ENCODE data around the gene SYT14.

DNA sequence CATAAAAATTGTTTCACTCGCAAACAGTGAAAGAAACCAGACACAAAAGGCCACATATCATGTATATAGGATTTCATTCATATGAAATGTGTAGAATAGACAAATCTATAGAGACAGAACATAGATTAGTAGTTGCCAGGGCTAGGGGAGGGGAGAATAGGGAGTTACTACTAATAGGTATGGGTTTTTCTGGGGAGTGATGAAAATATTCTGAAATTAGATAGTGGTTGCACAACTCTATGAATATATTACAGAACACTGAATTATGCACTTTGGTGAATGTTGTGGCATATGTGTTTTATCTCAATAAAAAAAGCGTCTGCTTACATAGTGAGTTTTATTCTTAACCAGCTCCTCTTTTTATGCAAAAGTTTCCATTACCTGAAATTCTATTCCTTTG lies 21.6 kb downstream of the SYT14 start:
- TF ChIP-seq EZH2 (IDR thresholded peaks at IDR 0.05; ENCODE audit: borderline replicate concordance, insufficient read depth, low read length, poor library complexity, severe bottlenecking) (no peak), TAF1 (IDR thresholded peaks at IDR 0.05; ENCODE audit: low read depth) (no peak)
- TF ChIP-seq, protein P1, sequence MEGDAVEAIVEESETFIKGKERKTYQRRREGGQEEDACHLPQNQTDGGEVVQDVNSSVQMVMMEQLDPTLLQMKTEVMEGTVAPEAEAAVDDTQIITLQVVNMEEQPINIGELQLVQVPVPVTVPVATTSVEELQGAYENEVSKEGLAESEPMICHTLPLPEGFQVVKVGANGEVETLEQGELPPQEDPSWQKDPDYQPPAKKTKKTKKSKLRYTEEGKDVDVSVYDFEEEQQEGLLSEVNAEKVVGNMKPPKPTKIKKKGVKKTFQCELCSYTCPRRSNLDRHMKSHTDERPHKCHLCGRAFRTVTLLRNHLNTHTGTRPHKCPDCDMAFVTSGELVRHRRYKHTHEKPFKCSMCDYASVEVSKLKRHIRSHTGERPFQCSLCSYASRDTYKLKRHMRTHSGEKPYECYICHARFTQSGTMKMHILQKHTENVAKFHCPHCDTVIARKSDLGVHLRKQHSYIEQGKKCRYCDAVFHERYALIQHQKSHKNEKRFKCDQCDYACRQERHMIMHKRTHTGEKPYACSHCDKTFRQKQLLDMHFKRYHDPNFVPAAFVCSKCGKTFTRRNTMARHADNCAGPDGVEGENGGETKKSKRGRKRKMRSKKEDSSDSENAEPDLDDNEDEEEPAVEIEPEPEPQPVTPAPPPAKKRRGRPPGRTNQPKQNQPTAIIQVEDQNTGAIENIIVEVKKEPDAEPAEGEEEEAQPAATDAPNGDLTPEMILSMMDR (IDR thresholded peaks at IDR 0.05; ENCODE audit: poor library complexity, severe bottlenecking): no peak
- TF ChIP-seq, protein P2, sequence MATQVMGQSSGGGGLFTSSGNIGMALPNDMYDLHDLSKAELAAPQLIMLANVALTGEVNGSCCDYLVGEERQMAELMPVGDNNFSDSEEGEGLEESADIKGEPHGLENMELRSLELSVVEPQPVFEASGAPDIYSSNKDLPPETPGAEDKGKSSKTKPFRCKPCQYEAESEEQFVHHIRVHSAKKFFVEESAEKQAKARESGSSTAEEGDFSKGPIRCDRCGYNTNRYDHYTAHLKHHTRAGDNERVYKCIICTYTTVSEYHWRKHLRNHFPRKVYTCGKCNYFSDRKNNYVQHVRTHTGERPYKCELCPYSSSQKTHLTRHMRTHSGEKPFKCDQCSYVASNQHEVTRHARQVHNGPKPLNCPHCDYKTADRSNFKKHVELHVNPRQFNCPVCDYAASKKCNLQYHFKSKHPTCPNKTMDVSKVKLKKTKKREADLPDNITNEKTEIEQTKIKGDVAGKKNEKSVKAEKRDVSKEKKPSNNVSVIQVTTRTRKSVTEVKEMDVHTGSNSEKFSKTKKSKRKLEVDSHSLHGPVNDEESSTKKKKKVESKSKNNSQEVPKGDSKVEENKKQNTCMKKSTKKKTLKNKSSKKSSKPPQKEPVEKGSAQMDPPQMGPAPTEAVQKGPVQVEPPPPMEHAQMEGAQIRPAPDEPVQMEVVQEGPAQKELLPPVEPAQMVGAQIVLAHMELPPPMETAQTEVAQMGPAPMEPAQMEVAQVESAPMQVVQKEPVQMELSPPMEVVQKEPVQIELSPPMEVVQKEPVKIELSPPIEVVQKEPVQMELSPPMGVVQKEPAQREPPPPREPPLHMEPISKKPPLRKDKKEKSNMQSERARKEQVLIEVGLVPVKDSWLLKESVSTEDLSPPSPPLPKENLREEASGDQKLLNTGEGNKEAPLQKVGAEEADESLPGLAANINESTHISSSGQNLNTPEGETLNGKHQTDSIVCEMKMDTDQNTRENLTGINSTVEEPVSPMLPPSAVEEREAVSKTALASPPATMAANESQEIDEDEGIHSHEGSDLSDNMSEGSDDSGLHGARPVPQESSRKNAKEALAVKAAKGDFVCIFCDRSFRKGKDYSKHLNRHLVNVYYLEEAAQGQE (IDR thresholded peaks at IDR 0.05; ENCODE audit: borderline replicate concordance): no peak

Measured in neural cell (in vitro differentiated cells).